GM21423 (cell line): Measurements from ENCODE around the gene CYP2U1.
"Not testable (repeated sequence)": the region's sequence is repeated elsewhere in the genome, so short reads cannot be mapped to it uniquely, and the experiment has no call there.

Experiments
- ATAC-seq: cut with Tn5 transposase; IDR thresholded peaks from one replicate; pipeline ENCODE4 v1.9.1; 2021; ENCODE audit warnings: mild to moderate bottlenecking, moderate library complexity; ENCODE audit not compliant: unreplicated experiment

The CYP2U1 gene

GRCh38 chr4:107930821-107931774 lies at the start of gene CYP2U1:
Gene CYP2U1, plus strand, starts transcription at chr4:107931549. Its CDS starts 95 bp downstream, at chr4:107931644.
- peak; percentile 95 for ATAC-seq

- no peak for ATAC-seq
These were observed 45.5 kb upstream of the CYP2U1 start for GRCh38 chr4:107885865-107886264.

- ATAC-seq = no peak
These were observed 43.1 kb upstream of the CYP2U1 start for GRCh38 chr4:107888237-107888636.

- no peak for ATAC-seq
These were observed 40.6 kb upstream of the CYP2U1 start for GRCh38 chr4:107890779-107891178.

- ATAC-seq = no peak
These were observed 40.0 kb upstream of the CYP2U1 start for GRCh38 chr4:107891299-107891698.

- ATAC-seq = no peak
These were observed 37.9 kb upstream of the CYP2U1 start for GRCh38 chr4:107893171-107894137.

- no peak for ATAC-seq
These were observed 37.2 kb upstream of the CYP2U1 start for GRCh38 chr4:107894138-107894603.

GRCh38 chr4:107896158-107896645 lies 35.1 kb upstream of the CYP2U1 start:
- ATAC-seq = peak; percentile 59

GRCh38 chr4:107896646-107897045 lies 34.7 kb upstream of the CYP2U1 start:
- ATAC-seq = no peak

GRCh38 chr4:107897823-107898222 lies 33.5 kb upstream of the CYP2U1 start:
- no peak for ATAC-seq

- ATAC-seq = no peak
These were observed 31.3 kb upstream of the CYP2U1 start for GRCh38 chr4:107900067-107900466.

GRCh38 chr4:107900508-107900907 lies 30.8 kb upstream of the CYP2U1 start:
- no peak for ATAC-seq

- ATAC-seq = no peak
These were observed 30.0 kb upstream of the CYP2U1 start for GRCh38 chr4:107901213-107901934.

- peak; percentile 95 for ATAC-seq
These were observed 28.6 kb upstream of the CYP2U1 start for GRCh38 chr4:107902715-107903114.

GRCh38 chr4:107905082-107905481 lies 26.3 kb upstream of the CYP2U1 start:
- ATAC-seq = not testable (repeated sequence)

- ATAC-seq = no peak
These were observed 24.8 kb upstream of the CYP2U1 start for GRCh38 chr4:107906458-107907100.

- no peak for ATAC-seq
These were observed 23.0 kb upstream of the CYP2U1 start for GRCh38 chr4:107908377-107908776.

- peak; percentile 89 for ATAC-seq
These were observed 18.0 kb upstream of the CYP2U1 start for GRCh38 chr4:107913283-107913899.

GRCh38 chr4:107915220-107915619 lies 16.1 kb upstream of the CYP2U1 start:
- ATAC-seq = no peak
